Fibroblast of the aortic adventitia (primary cell): ENCODE data around the gene GPR87. TPM values are rescaled to one million over a fixed set of nuclear protein-coding genes. Genes with fewer than 3 reads are reported as not detected.

Experiments
- DNase-seq: peaks from one replicate; pipeline ENCODE4 v3.0.0-alpha.2; 2010; ENCODE audit warnings: low read depth
- H3K4me3 ChIP-seq: 2 replicates; pipeline ENCODE4 v1.5.1; 2011; ENCODE audit warnings: low read depth, mild to moderate bottlenecking, control low read depth, low read length, moderate library complexity
- total RNA-seq: library from RNA; depleted of rRNA; stranded (reverse); fragments of >200 nt; gene quantifications from 2 replicates; pipeline ENCODE4 v1.2.3, GENCODE V29; 2012; ENCODE audit warnings: low replicate concordance
- TF ChIP-seq, protein P1 (sequence below): IDR thresholded peaks from 2 replicates; pipeline ENCODE4 v1.5.1; 2011; ENCODE audit warnings: mild to moderate bottlenecking, low read length, control low read depth, inconsistent platforms; ENCODE audit not compliant: insufficient read depth

GPR87 gene
- total RNA-seq, 1 donor = 0.18 TPM

DNA sequence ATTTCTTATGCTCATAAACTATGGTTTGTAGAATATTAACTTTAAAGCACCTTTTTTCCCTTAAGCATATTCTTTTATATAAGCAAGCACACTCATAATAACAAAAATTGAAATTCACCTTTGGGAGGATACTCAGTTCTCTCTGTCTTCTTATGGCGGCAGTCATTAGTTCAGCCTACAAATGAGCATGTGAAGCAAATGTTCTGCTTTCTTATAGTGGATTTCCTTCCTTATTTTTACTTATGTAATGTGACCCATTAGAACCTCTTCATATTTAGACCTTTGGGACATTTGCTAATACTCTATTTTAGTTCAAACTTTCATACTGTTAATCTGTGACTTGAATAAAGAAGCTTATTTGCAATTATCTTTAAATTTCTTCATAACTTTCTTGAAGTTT, 12.7 kb upstream of the GPR87 start, which contains the start of gene P2RY13:
Gene P2RY13 (minus strand): TSS at position 187 of the 400 bp plus-strand sequence. CDS start 21 bp downstream, at position 166.
- TF ChIP-seq, protein P1, sequence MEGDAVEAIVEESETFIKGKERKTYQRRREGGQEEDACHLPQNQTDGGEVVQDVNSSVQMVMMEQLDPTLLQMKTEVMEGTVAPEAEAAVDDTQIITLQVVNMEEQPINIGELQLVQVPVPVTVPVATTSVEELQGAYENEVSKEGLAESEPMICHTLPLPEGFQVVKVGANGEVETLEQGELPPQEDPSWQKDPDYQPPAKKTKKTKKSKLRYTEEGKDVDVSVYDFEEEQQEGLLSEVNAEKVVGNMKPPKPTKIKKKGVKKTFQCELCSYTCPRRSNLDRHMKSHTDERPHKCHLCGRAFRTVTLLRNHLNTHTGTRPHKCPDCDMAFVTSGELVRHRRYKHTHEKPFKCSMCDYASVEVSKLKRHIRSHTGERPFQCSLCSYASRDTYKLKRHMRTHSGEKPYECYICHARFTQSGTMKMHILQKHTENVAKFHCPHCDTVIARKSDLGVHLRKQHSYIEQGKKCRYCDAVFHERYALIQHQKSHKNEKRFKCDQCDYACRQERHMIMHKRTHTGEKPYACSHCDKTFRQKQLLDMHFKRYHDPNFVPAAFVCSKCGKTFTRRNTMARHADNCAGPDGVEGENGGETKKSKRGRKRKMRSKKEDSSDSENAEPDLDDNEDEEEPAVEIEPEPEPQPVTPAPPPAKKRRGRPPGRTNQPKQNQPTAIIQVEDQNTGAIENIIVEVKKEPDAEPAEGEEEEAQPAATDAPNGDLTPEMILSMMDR = no peak
- H3K4me3 ChIP-seq = no peak within 1 kb of the TSS
- no peak for DNase-seq

DNA sequence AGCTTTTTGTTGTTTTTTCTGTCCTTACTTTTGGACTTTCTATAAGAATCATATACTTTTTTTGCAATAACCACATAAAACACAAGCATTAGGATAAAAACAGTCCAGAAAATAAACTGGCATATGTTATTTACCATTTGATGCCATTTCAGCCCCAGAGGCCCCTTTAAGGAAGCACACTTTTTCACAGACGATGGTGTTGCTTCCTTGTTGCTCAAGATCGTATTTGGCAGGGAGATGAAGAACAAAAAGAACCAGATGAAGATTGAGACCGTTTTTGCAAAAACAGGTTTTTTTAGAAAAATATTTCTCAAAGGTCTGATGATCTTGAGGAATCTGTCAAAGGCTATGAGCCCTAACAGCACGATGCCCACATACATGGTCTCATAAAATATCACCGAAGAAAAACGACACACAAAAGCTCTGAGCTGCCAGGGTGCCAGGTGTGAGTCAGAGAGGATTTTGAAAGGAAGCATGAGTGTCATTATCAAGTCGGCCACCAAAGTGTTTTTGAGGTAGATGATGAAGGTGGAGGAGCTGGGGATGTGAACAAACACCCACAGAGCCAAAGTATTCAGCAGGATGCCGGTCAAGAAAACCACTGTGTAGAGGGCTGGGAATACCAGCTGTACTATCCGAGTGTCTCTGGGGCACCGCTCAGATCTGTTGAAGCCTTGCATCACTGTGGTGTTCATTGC, 11.8 kb upstream of the GPR87 start:
- TF ChIP-seq, protein P1 = no peak
- DNase-seq = peak; percentile 48
- H3K4me3 ChIP-seq = no peak overlapping the region

DNA sequence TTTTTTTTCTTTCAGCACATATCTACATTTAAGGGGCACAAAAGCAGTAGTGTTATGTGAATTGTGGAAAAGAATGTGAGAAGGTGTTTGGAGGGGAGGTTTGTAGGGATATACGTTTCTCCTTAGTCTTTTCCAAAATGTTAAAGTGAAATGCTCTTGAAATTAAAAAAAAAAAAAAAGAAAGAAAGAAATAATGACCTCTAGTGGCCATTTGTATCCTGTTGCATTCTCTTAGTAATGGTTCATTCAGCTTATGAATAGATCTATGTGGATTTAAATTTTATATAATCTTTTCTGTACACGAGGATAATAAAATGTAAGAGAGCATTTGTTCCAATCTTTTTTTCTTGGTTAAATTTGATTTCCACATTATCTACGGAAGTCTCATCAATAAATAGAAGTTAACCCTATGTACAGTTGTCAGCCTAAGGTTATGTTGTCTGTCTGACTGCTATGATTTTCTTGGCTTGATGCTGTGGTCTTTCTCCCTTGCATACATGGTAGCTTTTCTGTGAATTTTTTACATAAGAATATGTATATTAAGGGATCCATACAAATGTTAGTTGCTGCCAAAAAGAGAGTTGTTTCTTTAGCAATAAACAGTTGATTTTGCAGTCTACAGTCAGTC, 11.1 kb upstream of the GPR87 start:
- no peak overlapping the region for H3K4me3 ChIP-seq
- peak; percentile 65 for DNase-seq
- TF ChIP-seq, protein P1 = peak; percentile 60

DNA sequence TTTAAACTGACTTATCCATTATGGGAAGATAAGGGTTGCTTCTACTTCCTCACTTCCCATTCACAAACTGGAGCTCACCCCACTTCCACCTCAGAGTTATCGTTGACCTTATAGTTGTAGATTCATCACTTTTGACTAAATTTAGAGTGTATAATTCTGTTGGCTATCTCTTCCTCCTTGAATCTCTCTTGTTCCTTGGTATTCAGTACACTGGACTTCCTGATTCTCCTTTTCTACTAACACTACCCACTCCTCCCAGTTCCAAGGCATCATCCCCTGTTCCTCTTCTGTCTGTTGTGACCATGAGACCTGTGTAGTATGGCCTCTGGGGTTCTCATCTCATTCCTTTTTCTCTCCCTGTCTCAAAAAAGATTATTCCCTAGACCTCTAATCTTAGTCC, 5.9 kb upstream of the GPR87 start:
- no peak for DNase-seq
- H3K4me3 ChIP-seq = no peak overlapping the region
- TF ChIP-seq, protein P1 = no peak

DNA sequence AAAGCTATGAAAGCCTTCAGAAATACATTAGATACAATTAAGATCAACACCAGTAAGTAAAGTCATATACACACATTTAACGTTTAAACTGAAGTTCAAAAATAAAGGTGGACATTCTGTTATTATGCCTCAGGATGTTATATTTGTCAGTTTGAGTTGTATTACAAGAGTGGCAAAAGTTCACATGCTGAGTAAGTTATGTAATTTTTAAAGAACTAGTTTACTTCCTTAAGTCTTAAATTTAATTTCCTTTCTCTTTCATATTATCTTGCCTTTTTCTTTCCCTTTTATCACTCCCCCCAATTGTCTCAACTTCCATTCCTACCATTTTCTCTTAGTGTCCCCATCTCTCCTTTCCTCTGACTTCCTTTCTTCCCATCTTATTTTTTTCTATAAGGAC, 4.9 kb upstream of the GPR87 start:
- no peak overlapping the region for H3K4me3 ChIP-seq
- no peak for DNase-seq
- TF ChIP-seq, protein P1 = no peak

DNA sequence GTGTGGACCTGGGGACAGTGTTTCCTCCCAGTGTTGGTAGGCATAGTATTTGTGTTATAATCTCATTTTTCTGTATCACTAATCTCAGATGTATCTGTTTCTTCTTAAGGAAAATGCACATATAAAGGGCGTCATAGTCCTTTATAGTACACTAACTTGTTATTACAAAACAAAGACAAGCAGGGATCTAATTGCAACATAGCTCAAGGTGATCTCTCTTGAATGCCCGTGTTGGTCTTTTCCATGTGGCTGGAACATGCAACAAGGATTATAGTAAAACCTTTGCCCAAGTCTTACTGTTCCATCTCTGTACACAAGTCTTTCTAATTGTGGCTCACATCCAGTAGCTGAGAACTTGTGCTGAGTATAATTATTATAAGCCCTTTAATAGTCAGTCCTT, 3.5 kb upstream of the GPR87 start:
- TF ChIP-seq, protein P1 = no peak
- H3K4me3 ChIP-seq = no peak overlapping the region
- DNase-seq = no peak
